Uterus (tissue), 4 donors: Measurements from ENCODE around the gene PWP2. TPM values are rescaled to one million over a fixed set of nuclear protein-coding genes. Genes with fewer than 3 reads are reported as not detected.

Experiments
- DNase-seq, 2 donors: peaks; one replicate each; pipeline ENCODE4 v3.0.0-alpha.2; 2019 to 2020
- H3K27ac ChIP-seq, 2 donors: fragments of 200-600 bp; sonication (generic); 1 replicate in 1 of 2; 2 replicates in 1 of 2; pipeline ENCODE4 v1.5.1; 2016 to 2018
- H3K27me3 ChIP-seq, 2 donors: fragments of 200-600 bp; sonication (generic); one replicate each; pipeline ENCODE4 v1.5.1; 2018 to 2019; ENCODE audit warnings: control low read depth in 1 of 2
- H3K36me3 ChIP-seq, 2 donors: fragments of 200-600 bp; sonication (generic); one replicate each; pipeline ENCODE4 v1.5.1; 2019; ENCODE audit warnings: control low read depth in 1 of 2
- H3K4me1 ChIP-seq, 2 donors: fragments of 200-600 bp; sonication (generic); one replicate each; pipeline ENCODE4 v1.5.1; 2018 to 2019; ENCODE audit warnings: control low read depth in 1 of 2
- H3K4me3 ChIP-seq, 2 donors: fragments of 200-600 bp; sonication (generic); 1 replicate in 1 of 2; 2 replicates in 1 of 2; pipeline ENCODE4 v1.5.1; 2018 to 2019; ENCODE audit warnings: mild to moderate bottlenecking in 1 of 2
- H3K9me3 ChIP-seq, 2 donors: fragments of 200-600 bp; sonication (generic); one replicate each; pipeline ENCODE4 v1.5.1; 2019; ENCODE audit warnings: control low read depth in 1 of 2
- CTCF ChIP-seq, 4 experiments: fragments of 200-600 bp in 2 of 4; fragments of 450-650 bp in 2 of 4; sonication (generic) in 2 of 4; IDR thresholded peaks; one replicate each; pipeline ENCODE4 v1.5.1; 2016 to 2019; ENCODE audit warnings: antibody characterized with exemption in 4 of 4, mild to moderate bottlenecking in 2 of 4, moderate library complexity in 1 of 4
- POLR2A ChIP-seq, 2 donors: fragments of 450-650 bp; IDR thresholded peaks; one replicate each; pipeline ENCODE4 v1.6.1; 2016; ENCODE audit warnings: antibody characterized with exemption in 2 of 2, mild to moderate bottlenecking in 1 of 2, moderate library complexity in 1 of 2
- intact Hi-C: fragments of 100-400 bp; cut with DNase I; formaldehyde crosslinking; loops from one replicate; pipeline ENCODE4 v1.15.1; 2023; ENCODE audit warnings: low total_unique reads
- total RNA-seq, 4 donors: library from RNA; depleted of rRNA in 3 of 4; stranded (reverse); fragments of >200 nt in 3 of 4; gene quantifications; one replicate each; pipeline versions ENCODE4 v1.1.0 to v1.2.4, GENCODE V29; 2014 to 2023
- donor health status: DM: yes; HTN: yes; CAD: no.

Gene PWP2
- total RNA-seq, 4 donors from 2014 or later, result 5.2 to 9.1 (median 6.5) TPM; not detected in 1

GRCh38 chr21:44088401-44088780 lies 18.8 kb upstream of the PWP2 start:
- no peaks in the 10 kb centered on the region for H3K9me3 ChIP-seq
- H3K4me1 ChIP-seq, result no peaks in the 10 kb centered on the region
- no peak for TF ChIP-seq POLR2A (IDR thresholded peaks at IDR 0.05)
- TF ChIP-seq CTCF (IDR thresholded peaks at IDR 0.05), result no peak
- intact Hi-C loops, result no loop called here
- H3K27ac ChIP-seq, result no peak overlapping the region
- H3K27me3 ChIP-seq, result no peaks in the 10 kb centered on the region
- DNase-seq, result no peak
- H3K4me3 ChIP-seq, result no peak overlapping the region
- no peaks in the 10 kb centered on the region for H3K36me3 ChIP-seq

GRCh38 chr21:44089001-44089911 lies 17.9 kb upstream of the PWP2 start:
- DNase-seq, result no peak
- no peaks in the 10 kb centered on the region for H3K36me3 ChIP-seq

GRCh38 chr21:44090325-44090724 lies 16.9 kb upstream of the PWP2 start:
- Histone ChIP-seq H3K4me1 (no peaks in the 10 kb centered on the region), H3K9me3 (no peaks in the 10 kb centered on the region), H3K27me3 (no peaks in the 10 kb centered on the region), H3K4me3 (no peak overlapping the region), H3K27ac (no peak overlapping the region), H3K36me3 (no peaks in the 10 kb centered on the region)
- TF ChIP-seq POLR2A (IDR thresholded peaks at IDR 0.05) (no peak), CTCF (IDR thresholded peaks at IDR 0.05) (no peak)
- no peak for DNase-seq
- intact Hi-C loops, result no loop called here

More at GRCh38 chr21:44089001-44089911, 17.9 kb upstream of the PWP2 start:
- Histone ChIP-seq H3K4me3 (no peak overlapping the region), H3K4me1 (no peaks in the 10 kb centered on the region), H3K27ac (no peak overlapping the region), H3K9me3 (no peaks in the 10 kb centered on the region), H3K27me3 (no peaks in the 10 kb centered on the region)
- TF ChIP-seq POLR2A (IDR thresholded peaks at IDR 0.05), result no peak
- intact Hi-C loops, result no loop called here

- H3K27ac ChIP-seq, result no peak overlapping the region
- TF ChIP-seq CTCF (IDR thresholded peaks at IDR 0.05) (no peak), POLR2A (IDR thresholded peaks at IDR 0.05) (no peak)
- H3K36me3 ChIP-seq, result no peaks in the 10 kb centered on the region
- H3K9me3 ChIP-seq, result no peaks in the 10 kb centered on the region
- DNase-seq, result no peak
- no peaks in the 10 kb centered on the region for H3K4me1 ChIP-seq
- intact Hi-C loops, result no loop called here
- no peak overlapping the region for H3K4me3 ChIP-seq
- no peaks in the 10 kb centered on the region for H3K27me3 ChIP-seq
Measured at GRCh38 chr21:44092211-44092610, 15.0 kb upstream of the PWP2 start.

- no peak for DNase-seq
- Histone ChIP-seq H3K4me3 (no peak overlapping the region), H3K27me3 (no peaks in the 10 kb centered on the region), H3K27ac (no peak overlapping the region), H3K36me3 (no peaks in the 10 kb centered on the region), H3K9me3 (no peaks in the 10 kb centered on the region), H3K4me1 (no peaks in the 10 kb centered on the region)
- TF ChIP-seq POLR2A (IDR thresholded peaks at IDR 0.05), result no peak
- no peak for TF ChIP-seq CTCF (IDR thresholded peaks at IDR 0.05)
- intact Hi-C loops, result no loop called here
Measured at GRCh38 chr21:44093761-44094160, 13.4 kb upstream of the PWP2 start.
